SK-N-SH (cell line): ENCODE data around the gene TIE1. TPM values are rescaled to one million over a fixed set of nuclear protein-coding genes. Genes with fewer than 3 reads are reported as not detected.

ENCODE experiments used
- CTCF ChIA-PET: fragments of 300-600, 350-600 bp; formaldehyde crosslinking; extraction: SDS; loops from one replicate; lab custom pipeline; 2021; lab: Yijun Ruan, JAX
- POLR2A ChIA-PET: fragments of 350-600 bp; sonication (Branson Sonifier 250); formaldehyde crosslinking; extraction: SDS; loops from one replicate; lab custom pipeline; 2020; ENCODE audit warnings: antibody characterized with exemption, inconsistent platforms; lab: Yijun Ruan, JAX
- DNase-seq: peaks from one replicate; pipeline ENCODE4 v3.0.0; 2012
- H2AFZ ChIP-seq: fragments of 200-600 bp; sonication (generic); 2 replicates; pipeline ENCODE4 v1.8.1; 2016; ENCODE audit warnings: antibody characterized with exemption, mild to moderate bottlenecking, low read depth
- H3F3A ChIP-seq: fragments of 200-600 bp; sonication (generic); replicated peaks from 2 replicates; pipeline ENCODE3; 2016; ENCODE audit warnings: antibody characterized with exemption, mild to moderate bottlenecking; ENCODE audit not compliant: insufficient read depth
- H3K27ac ChIP-seq, 2 experiments: fragments of 200-500 bp in 1 of 2; fragments of 200-600 bp in 1 of 2; sonication (Bioruptor generic) in 1 of 2; sonication (generic), shearing (Covaris generic) in 1 of 2; 2 replicates each; pipeline versions ENCODE4 v1.5.1 to v1.6.1; 2014 to 2016; ENCODE audit warnings: low read depth in 2 of 2, inconsistent platforms in 1 of 2, low read length in 1 of 2, mild to moderate bottlenecking in 1 of 2, mixed read lengths in 1 of 2
- H3K27me3 ChIP-seq: fragments of 200-600 bp; sonication (generic), shearing (Covaris generic); 2 replicates; pipeline ENCODE4 v1.6.1; 2016; ENCODE audit warnings: mixed run types; ENCODE audit not compliant: insufficient read depth
- H3K36me3 ChIP-seq, 2 experiments: fragments of 200-500 bp in 1 of 2; fragments of 200-600 bp in 1 of 2; sonication (Bioruptor generic) in 1 of 2; sonication (generic) in 1 of 2; replicated peaks in 1 of 2; 2 replicates each; pipeline versions ENCODE3 to v1.5.1; 2014 to 2016; ENCODE audit warnings: low read length in 1 of 2, mild to moderate bottlenecking in 1 of 2; ENCODE audit not compliant: insufficient read depth in 2 of 2, control insufficient read depth in 1 of 2
- H3K4me1 ChIP-seq, 2 experiments: fragments of 200-500 bp in 1 of 2; fragments of 200-600 bp in 1 of 2; sonication (Bioruptor generic) in 1 of 2; sonication (generic), shearing (Covaris generic) in 1 of 2; 2 replicates each; pipeline versions ENCODE4 v1.5.1 to v1.6.1; 2014 to 2016; ENCODE audit warnings: low read depth in 1 of 2, low read length in 1 of 2, mixed run types in 1 of 2; ENCODE audit not compliant: insufficient read depth in 2 of 2, control insufficient read depth in 1 of 2
- H3K4me2 ChIP-seq: fragments of 200-600 bp; sonication (generic), shearing (Covaris generic); 2 replicates; pipeline ENCODE4 v1.6.1; 2017; ENCODE audit warnings: mixed run types
- H3K4me3 ChIP-seq, 2 experiments: fragments of 200-500 bp in 1 of 2; fragments of 200-600 bp in 1 of 2; sonication (Bioruptor generic) in 1 of 2; sonication (generic), shearing (Covaris generic) in 1 of 2; 2 replicates each; pipeline versions ENCODE4 v1.5.1 to v1.8.1; 2014 to 2016; ENCODE audit warnings: low read depth in 2 of 2, inconsistent platforms in 1 of 2, low read length in 1 of 2, mild to moderate bottlenecking in 1 of 2, mixed read lengths in 1 of 2, moderate library complexity in 1 of 2
- H3K79me2 ChIP-seq: fragments of 200-600 bp; sonication (generic); 2 replicates; pipeline ENCODE4 v1.8.1; 2017; ENCODE audit warnings: mild to moderate bottlenecking; ENCODE audit not compliant: insufficient read depth
- H3K9ac ChIP-seq: fragments of 200-600 bp; sonication (generic); 2 replicates; pipeline ENCODE4 v1.6.1; 2017; ENCODE audit warnings: mixed run types
- H3K9me2 ChIP-seq: fragments of 200-600 bp; sonication (generic); 2 replicates; pipeline ENCODE4 v1.6.1; 2017; ENCODE audit warnings: mixed run types
- H3K9me3 ChIP-seq: fragments of 200-600 bp; sonication (generic); 2 replicates; pipeline ENCODE4 v1.6.1; 2017; ENCODE audit warnings: mixed run types, mild to moderate bottlenecking, moderate library complexity
- H4K20me1 ChIP-seq: fragments of 200-600 bp; sonication (generic); 2 replicates; pipeline ENCODE4 v1.6.1; 2017; ENCODE audit warnings: mild to moderate bottlenecking, mixed run types; ENCODE audit not compliant: insufficient read depth
- CTCF ChIP-seq: fragments of 200-600 bp; sonication (generic); IDR thresholded peaks from 2 replicates; pipeline ENCODE4 v1.6.1; 2017; ENCODE audit warnings: antibody characterized with exemption, mild to moderate bottlenecking, moderate library complexity
- EZH2phosphoT487 ChIP-seq: fragments of 200-600 bp; sonication (generic); IDR thresholded peaks from 2 replicates; pipeline ENCODE4 v1.6.1; 2017; ENCODE audit warnings: low read depth, mixed run types, mild to moderate bottlenecking, antibody characterized with exemption, moderate library complexity, borderline replicate concordance
- FOSL2 ChIP-seq: IDR thresholded peaks from 2 replicates; pipeline ENCODE4 v1.4.0; 2012; ENCODE audit warnings: low read depth, mild to moderate bottlenecking, moderate library complexity, borderline replicate concordance
- FOXM1 ChIP-seq: IDR thresholded peaks from 2 replicates; pipeline ENCODE4 v1.4.0; 2012; ENCODE audit warnings: low read depth, mild to moderate bottlenecking
- GABPA ChIP-seq: IDR thresholded peaks from 2 replicates; pipeline ENCODE4 v1.4.0; 2012; ENCODE audit warnings: low read depth, mild to moderate bottlenecking
- MXI1 ChIP-seq: IDR thresholded peaks from 2 replicates; pipeline ENCODE4 v1.6.1; 2012; ENCODE audit warnings: mild to moderate bottlenecking, low read depth, low read length, improper control_type of control experiment
- RCOR1 ChIP-seq: fragments of 150-350 bp; IDR thresholded peaks from 2 replicates; pipeline ENCODE4 v1.6.1; 2017; ENCODE audit warnings: antibody characterized with exemption, low read length
- SMC3 ChIP-seq: IDR thresholded peaks from 2 replicates; pipeline ENCODE4 v1.6.1; 2012; ENCODE audit warnings: low read depth, low read length, improper control_type of control experiment
- WGBS: methylation state at CpG from one replicate; pipeline ENCODE4 v1.1.6; 2017; ENCODE audit warnings: low lambda C conversion rate; 5-methylcytosine and 5-hydroxymethylcytosine counted together
- polyA plus RNA-seq, 3 experiments: library from polyadenylated mRNA; depleted of rRNA; stranded (reverse); fragments of >200 nt; gene quantifications; 2 replicates each; pipeline ENCODE4 v1.2.3, GENCODE V29; 2012
- TF ChIP-seq, protein P1 (sequence below): IDR thresholded peaks from 2 replicates; pipeline ENCODE4 v1.4.0; 2012; ENCODE audit warnings: low read depth, borderline replicate concordance
- TF ChIP-seq, protein P2 (sequence below): IDR thresholded peaks from 2 replicates; pipeline ENCODE4; 2012
- TF ChIP-seq, protein P3 (sequence below): IDR thresholded peaks from 2 replicates; pipeline ENCODE4 v1.4.0; 2012; ENCODE audit warnings: low read depth, borderline replicate concordance

Gene TIE1
- polyA plus RNA-seq, 1 of the 3 experiments (the other 2 are of a cell fraction): 1.6 TPM

DNA sequence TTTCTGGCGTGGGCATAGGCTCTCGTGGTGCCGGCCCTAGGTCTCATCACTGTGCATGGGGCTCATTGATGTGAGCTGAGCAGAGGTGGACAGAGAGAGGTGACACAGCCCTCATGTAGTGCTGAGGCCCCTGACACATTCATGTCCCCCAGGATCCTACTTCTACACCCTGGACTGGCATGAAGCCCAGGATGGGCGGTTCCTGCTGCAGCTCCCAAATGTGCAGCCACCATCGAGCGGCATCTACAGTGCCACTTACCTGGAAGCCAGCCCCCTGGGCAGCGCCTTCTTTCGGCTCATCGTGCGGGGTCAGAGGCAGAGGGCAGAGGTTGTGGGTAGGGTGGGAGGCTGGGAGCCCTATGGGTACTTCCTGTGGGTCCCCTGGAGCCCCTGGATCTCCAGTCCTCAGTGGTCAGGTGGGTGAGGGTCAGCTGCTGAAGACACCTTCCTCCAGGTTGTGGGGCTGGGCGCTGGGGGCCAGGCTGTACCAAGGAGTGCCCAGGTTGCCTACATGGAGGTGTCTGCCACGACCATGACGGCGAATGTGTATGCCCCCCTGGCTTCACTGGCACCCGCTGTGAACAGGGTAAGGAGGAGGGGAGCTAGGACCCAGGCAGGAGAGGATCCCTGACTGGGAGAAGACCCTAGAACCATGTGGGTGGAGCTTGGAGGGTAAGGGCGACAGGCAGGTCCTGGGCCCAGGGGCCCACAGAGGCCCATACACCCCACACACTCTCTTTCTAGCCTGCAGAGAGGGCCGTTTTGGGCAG lies 6.1 kb downstream of the TIE1 start:
- Histone ChIP-seq H2AFZ (no peak overlapping the region), H3K9me2 (no peaks in the 10 kb centered on the region), H3F3A (no peaks in the 10 kb centered on the region), H3K4me3 (no peak overlapping the region), H3K9ac (no peak overlapping the region), H3K27me3 (no peaks in the 10 kb centered on the region), H3K36me3 (no peaks in the 10 kb centered on the region), H3K9me3 (no peaks in the 10 kb centered on the region), H3K4me1 (no peaks in the 10 kb centered on the region), H4K20me1 (no peaks in the 10 kb centered on the region), H3K27ac (no peak overlapping the region), H3K79me2 (no peaks in the 10 kb centered on the region), H3K4me2 (no peak overlapping the region)
- no peak for DNase-seq
- POLR2A ChIA-PET: no interaction called here
- CTCF ChIA-PET: interaction anchor here (0.9 kb wide), 1 partner anchor 10 kb away, joined by 3 read pairs; no protein-coding TSS in a partner anchor
- TF ChIP-seq FOSL2 (no peak), RCOR1 (no peak), CTCF (no peak), MXI1 (no peak), FOXM1 (no peak), GABPA (no peak), SMC3 (no peak), EZH2phosphoT487 (no peak)
- TF ChIP-seq, protein P1, sequence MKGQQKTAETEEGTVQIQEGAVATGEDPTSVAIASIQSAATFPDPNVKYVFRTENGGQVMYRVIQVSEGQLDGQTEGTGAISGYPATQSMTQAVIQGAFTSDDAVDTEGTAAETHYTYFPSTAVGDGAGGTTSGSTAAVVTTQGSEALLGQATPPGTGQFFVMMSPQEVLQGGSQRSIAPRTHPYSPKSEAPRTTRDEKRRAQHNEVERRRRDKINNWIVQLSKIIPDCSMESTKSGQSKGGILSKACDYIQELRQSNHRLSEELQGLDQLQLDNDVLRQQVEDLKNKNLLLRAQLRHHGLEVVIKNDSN: no peak
- TF ChIP-seq, protein P2, sequence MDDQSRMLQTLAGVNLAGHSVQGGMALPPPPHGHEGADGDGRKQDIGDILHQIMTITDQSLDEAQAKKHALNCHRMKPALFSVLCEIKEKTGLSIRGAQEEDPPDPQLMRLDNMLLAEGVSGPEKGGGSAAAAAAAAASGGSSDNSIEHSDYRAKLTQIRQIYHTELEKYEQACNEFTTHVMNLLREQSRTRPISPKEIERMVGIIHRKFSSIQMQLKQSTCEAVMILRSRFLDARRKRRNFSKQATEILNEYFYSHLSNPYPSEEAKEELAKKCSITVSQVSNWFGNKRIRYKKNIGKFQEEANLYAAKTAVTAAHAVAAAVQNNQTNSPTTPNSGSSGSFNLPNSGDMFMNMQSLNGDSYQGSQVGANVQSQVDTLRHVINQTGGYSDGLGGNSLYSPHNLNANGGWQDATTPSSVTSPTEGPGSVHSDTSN: no peak
- TF ChIP-seq, protein P3, sequence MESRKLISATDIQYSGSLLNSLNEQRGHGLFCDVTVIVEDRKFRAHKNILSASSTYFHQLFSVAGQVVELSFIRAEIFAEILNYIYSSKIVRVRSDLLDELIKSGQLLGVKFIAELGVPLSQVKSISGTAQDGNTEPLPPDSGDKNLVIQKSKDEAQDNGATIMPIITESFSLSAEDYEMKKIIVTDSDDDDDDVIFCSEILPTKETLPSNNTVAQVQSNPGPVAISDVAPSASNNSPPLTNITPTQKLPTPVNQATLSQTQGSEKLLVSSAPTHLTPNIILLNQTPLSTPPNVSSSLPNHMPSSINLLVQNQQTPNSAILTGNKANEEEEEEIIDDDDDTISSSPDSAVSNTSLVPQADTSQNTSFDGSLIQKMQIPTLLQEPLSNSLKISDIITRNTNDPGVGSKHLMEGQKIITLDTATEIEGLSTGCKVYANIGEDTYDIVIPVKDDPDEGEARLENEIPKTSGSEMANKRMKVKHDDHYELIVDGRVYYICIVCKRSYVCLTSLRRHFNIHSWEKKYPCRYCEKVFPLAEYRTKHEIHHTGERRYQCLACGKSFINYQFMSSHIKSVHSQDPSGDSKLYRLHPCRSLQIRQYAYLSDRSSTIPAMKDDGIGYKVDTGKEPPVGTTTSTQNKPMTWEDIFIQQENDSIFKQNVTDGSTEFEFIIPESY: no peak
- WGBS: 84% methylated on average over 10 of the region's 17 CpGs
